GM19240 (cell line): ENCODE measurements around the gene ZAR1L.

ENCODE experiments used
- DNase-seq: peaks from one replicate; pipeline ENCODE4 v3.0.0; 2011; ENCODE audit warnings: low spot score; ENCODE audit not compliant: insufficient read length

The ZAR1L gene

DNA sequence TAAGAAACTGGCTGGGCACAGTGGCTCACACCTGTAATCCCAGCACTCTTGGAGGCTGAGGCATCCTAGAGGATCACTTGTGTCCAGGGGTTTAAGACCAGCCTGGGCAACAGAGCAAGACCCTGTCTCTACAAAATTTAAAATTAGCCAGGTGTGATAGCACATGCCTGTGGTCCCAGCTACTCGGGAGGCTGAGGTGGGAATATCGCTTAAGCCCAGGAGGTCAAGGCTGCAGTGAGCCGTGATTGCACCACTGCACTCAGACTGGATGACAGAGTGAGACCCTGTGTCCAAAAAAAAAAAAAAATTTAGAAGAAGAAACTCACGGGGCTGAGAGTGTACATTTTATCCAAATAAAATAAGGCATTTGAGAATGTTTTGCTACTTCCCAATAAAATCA, 58.9 kb downstream of the ZAR1L start:
- DNase-seq: no peak

- DNase-seq: no peak
Observed at GRCh38 chr13:32255724-32256109, 59.4 kb downstream of the ZAR1L start.

- DNase-seq: no peak
Observed at GRCh38 chr13:32254916-32255723, 60.0 kb downstream of the ZAR1L start.

DNA sequence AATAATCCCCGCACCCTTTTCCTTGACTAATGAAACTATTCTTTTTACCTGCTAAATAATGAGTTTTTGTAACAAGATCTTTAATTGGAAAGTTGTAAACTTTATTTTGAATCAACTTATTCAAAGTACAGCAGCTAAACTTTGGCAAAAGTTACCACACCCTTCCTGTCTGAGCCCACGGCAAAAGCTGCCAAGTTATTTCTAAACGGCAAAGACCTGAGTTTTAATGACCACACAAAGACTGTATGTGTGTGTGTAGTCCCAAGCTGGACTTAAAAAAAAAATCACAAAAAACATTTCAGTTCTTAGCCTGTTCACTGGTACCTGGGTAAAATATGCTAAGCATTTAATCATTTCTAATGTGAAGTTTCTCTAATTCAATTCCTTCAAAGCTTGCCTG, 60.7 kb downstream of the ZAR1L start:
- DNase-seq: no peak

DNA sequence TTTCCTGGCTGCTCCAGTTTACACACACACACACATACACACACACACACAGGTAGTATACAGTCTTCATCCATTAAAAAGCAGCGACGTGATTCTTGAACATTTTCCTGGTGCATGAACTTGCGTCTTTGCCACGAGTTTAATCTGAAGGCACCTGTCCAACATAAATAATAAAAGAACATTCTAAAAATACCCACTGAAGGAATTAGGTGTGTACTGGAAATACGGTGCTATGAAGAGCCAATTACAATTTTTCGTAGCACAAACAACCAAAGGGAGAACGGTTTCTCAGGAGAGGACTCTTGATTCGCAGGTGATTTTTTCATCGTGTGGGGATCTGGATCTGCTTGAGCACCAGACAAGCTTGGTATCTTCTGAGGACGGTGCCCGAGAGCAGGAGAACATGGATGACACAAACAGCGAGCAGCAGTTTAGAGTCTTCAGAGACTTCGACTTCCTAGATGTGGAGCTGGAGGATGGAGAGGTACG, 61.2 kb downstream of the ZAR1L start:
- no peak for DNase-seq
